ENCODE measurements around the gene SLC39A10. TPM values are rescaled to one million over a fixed set of nuclear protein-coding genes. Genes with fewer than 3 reads are reported as not detected.

SLC39A10 gene
- total RNA-seq, 2 experiments from 2014 or later = 25.6 to 25.8 TPM

DNA sequence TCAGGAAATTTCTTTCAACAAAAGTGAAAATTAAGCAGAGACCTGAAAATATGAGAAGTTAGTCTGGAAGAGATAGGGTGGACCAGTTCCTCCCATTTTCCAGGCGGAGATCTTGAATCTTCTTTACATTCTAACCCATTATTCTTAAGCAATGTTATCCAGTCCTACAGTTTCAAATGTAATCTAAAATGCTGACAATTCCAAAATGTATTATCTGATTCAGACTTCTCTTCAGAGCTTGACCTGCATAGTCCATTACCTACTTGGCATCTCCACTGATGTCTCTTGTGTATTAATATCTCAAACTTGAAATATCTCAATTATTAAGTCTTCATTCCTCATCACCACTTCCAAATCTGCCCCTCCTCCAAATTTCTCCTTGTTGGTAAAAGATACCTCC is 28.4 kb upstream of the SLC39A10 start:
- H3K4me1 Mint-ChIP-seq (ENCODE audit: low read depth) = peaks cover 7% of the 10 kb centered on the region
- no peaks in the 10 kb centered on the region for H3K27me3 Mint-ChIP-seq
- DNase-seq (no peak), ATAC-seq (no peak)
- ChIA-PET POLR2A (no interaction called here), CTCF (no interaction called here)
- no peak overlapping the region for H3K4me3 Mint-ChIP-seq
- H3K36me3 Mint-ChIP-seq (ENCODE audit: low read depth) = no peaks in the 10 kb centered on the region
- TF ChIP-seq, protein P1, sequence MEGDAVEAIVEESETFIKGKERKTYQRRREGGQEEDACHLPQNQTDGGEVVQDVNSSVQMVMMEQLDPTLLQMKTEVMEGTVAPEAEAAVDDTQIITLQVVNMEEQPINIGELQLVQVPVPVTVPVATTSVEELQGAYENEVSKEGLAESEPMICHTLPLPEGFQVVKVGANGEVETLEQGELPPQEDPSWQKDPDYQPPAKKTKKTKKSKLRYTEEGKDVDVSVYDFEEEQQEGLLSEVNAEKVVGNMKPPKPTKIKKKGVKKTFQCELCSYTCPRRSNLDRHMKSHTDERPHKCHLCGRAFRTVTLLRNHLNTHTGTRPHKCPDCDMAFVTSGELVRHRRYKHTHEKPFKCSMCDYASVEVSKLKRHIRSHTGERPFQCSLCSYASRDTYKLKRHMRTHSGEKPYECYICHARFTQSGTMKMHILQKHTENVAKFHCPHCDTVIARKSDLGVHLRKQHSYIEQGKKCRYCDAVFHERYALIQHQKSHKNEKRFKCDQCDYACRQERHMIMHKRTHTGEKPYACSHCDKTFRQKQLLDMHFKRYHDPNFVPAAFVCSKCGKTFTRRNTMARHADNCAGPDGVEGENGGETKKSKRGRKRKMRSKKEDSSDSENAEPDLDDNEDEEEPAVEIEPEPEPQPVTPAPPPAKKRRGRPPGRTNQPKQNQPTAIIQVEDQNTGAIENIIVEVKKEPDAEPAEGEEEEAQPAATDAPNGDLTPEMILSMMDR (IDR thresholded peaks at IDR 0.05) = no peak
- intact Hi-C loops (cut with micrococcal nuclease) = no loop called here
- no peak overlapping the region for H3K27ac Mint-ChIP-seq
- no peaks in the 10 kb centered on the region for H3K9me3 Mint-ChIP-seq

DNA sequence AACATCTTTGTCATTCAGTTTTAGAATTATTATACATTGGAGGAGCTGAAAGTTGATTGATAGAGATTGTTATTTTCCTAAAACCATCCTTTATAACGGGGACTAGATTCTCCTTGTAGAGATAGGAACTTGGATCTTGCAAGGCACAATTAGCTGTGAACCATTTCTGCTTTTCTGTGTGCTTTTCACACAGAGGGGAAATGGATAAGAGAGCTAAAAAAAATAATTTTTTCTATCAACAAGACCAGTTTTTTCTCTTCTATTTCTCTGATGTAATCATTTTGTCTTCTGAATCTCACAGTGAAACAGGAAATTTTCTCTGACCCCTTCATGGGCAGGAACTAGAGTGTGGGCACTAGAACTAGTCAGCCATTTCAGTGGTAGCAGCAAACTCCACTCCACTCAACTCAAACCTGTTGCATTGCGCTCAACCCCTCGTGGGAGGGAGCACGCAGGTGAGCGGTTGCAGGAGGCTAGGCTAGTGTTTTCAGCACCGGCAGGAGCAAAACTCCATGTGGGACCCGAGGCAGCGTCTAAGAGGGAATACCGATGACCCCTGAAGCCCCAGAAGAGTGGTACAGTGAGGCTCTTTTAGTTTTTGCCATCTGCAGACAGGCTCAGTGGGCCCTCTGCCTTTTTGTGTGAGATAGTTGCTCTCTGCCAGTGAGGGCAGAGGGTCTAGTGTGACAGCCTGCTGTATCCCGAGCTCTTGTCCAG is 24.0 kb upstream of the SLC39A10 start:
- CTCF ChIA-PET = interaction anchor here (0.6 kb wide), 1 partner anchor 24 kb away, joined by 3 read pairs; no protein-coding TSS in a partner anchor
- H3K36me3 Mint-ChIP-seq (ENCODE audit: low read depth) = no peaks in the 10 kb centered on the region

DNA sequence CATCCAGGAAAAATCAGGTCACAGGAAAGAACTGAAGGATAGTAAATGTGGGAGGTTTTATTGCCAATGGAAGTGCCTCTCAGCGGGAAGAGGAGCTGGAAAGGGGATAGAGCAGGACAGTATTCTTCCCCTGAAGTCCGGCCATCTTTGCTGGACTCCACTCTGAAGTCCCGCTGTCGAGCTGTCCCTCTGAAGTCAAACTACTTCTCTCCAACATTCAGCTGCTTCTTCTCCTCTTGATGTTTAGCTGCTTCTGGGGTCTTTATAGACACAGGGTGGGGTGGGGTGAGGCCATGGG is 23.5 kb upstream of the SLC39A10 start:
- ChIA-PET CTCF (no interaction called here), POLR2A (interaction anchor here (0.7 kb wide), 1 partner anchor 1676 kb away, joined by 3 read pairs; no protein-coding TSS in a partner anchor)
- ATAC-seq (no peak), DNase-seq (no peak)
- Mint-ChIP-seq H3K36me3 (ENCODE audit: low read depth) (no peaks in the 10 kb centered on the region), H3K27ac (no peak overlapping the region), H3K4me3 (no peak overlapping the region), H3K4me1 (ENCODE audit: low read depth) (peaks cover 5% of the 10 kb centered on the region), H3K9me3 (no peaks in the 10 kb centered on the region), H3K27me3 (no peaks in the 10 kb centered on the region)
- intact Hi-C loops (cut with micrococcal nuclease) = no loop called here
- TF ChIP-seq, protein P1 (IDR thresholded peaks at IDR 0.05) = no peak

More for the DNA sequence above, 24.0 kb upstream of the SLC39A10 start:
- Mint-ChIP-seq H3K27ac (no peak overlapping the region), H3K4me1 (ENCODE audit: low read depth) (peaks cover 5% of the 10 kb centered on the region), H3K9me3 (no peaks in the 10 kb centered on the region), H3K27me3 (no peaks in the 10 kb centered on the region), H3K4me3 (no peak overlapping the region)
- TF ChIP-seq, protein P1 (IDR thresholded peaks at IDR 0.05) = no peak
- ATAC-seq = no peak
- no peak for DNase-seq
- intact Hi-C loops (cut with micrococcal nuclease) = no loop called here
- POLR2A ChIA-PET = interaction anchor here (0.7 kb wide), 1 partner anchor 1676 kb away, joined by 3 read pairs; no protein-coding TSS in a partner anchor

DNA sequence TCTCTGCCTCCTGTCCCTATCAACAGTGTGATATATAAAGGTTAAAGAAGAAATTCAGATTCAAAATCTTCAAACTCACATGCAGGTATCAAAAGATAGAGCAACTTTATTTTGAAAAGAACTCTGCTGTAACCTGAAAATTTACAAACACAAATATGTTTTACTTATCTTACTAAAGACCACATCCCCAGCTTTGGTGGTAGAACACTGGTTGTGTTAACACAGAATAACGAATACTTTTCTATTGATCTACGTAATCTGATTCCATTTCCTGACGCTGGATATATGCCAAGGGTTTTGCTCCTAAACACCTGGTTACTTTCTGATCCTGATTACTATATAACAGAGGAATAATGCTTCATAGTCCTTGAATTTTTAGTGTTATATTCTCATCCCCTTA is 23.1 kb upstream of the SLC39A10 start:
- no peak for ATAC-seq
- H3K4me3 Mint-ChIP-seq = no peak overlapping the region
- no peak for DNase-seq
- H3K36me3 Mint-ChIP-seq (ENCODE audit: low read depth) = no peaks in the 10 kb centered on the region
- ChIA-PET CTCF (no interaction called here), POLR2A (interaction anchor here (0.7 kb wide), 1 partner anchor 1675 kb away, joined by 3 read pairs; no protein-coding TSS in a partner anchor)
- H3K27ac Mint-ChIP-seq = no peak overlapping the region
- TF ChIP-seq, protein P1 (IDR thresholded peaks at IDR 0.05) = no peak
- intact Hi-C loops (cut with micrococcal nuclease) = no loop called here
- H3K27me3 Mint-ChIP-seq = no peaks in the 10 kb centered on the region
- no peaks in the 10 kb centered on the region for H3K9me3 Mint-ChIP-seq
- H3K4me1 Mint-ChIP-seq (ENCODE audit: low read depth) = peaks cover 5% of the 10 kb centered on the region

DNA sequence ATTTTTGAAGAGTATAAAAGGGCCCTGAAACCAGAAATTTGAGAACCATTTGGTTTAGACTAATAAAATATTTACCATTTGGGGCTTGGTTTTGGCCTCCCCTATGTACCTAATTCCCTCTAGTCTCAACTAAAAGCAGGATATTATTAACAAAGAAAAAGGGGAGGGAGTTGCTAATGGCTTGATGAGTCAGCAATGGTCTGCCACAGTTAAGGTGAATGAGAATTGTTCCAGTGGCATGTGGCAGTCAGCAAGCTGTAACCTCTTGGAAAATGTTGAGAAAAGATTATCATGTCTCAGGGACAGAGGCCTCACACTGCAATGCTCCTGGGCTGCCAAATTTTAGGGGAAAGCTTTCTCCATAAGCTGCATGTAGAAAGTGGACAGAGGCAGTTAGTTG is 20.1 kb upstream of the SLC39A10 start:
- no peak for DNase-seq
- TF ChIP-seq, protein P1 (IDR thresholded peaks at IDR 0.05) = no peak
- no peaks in the 10 kb centered on the region for H3K36me3 Mint-ChIP-seq (ENCODE audit: low read depth)
- H3K4me3 Mint-ChIP-seq = no peak overlapping the region
- H3K27ac Mint-ChIP-seq = no peak overlapping the region
- H3K9me3 Mint-ChIP-seq = no peaks in the 10 kb centered on the region
- H3K27me3 Mint-ChIP-seq = no peaks in the 10 kb centered on the region
- ATAC-seq = no peak
- intact Hi-C loops (cut with micrococcal nuclease) = no loop called here
- POLR2A ChIA-PET = interaction anchor here (0.9 kb wide), 1 partner anchor 21 kb away, joined by 3 read pairs; no protein-coding TSS in a partner anchor
- CTCF ChIA-PET = interaction anchor here (1.7 kb wide), 1 partner anchor 60 kb away, joined by 4 read pairs; no protein-coding TSS in a partner anchor
- H3K4me1 Mint-ChIP-seq (ENCODE audit: low read depth) = peaks cover 5% of the 10 kb centered on the region
